GM21367 (cell line): ENCODE data around the gene SPACA7.

ENCODE experiments used
- ATAC-seq: cut with Tn5 transposase; IDR thresholded peaks from one replicate; pipeline ENCODE4 v1.9.1; 2021; ENCODE audit not compliant: unreplicated experiment

The SPACA7 gene

DNA sequence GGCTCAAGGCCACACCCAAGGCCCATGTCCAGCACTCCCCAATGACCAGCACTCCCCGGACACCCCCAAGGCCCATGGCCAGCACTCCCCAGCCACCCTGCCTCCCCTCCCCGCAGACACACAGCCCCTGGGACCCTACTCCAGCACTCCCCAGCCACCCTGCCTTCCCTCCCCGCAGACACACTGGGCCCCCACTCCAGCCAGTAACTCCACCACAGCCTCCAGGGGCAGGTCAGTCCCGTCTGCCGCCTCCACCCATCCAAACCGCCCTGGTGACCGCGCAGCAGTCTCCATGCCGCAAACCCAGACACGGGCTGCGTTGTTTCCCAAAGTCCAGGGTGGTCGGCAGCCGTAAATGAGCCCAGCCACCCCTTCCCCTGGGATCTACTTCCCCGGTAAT is 70.7 kb downstream of the SPACA7 start:
- ATAC-seq: no peak

DNA sequence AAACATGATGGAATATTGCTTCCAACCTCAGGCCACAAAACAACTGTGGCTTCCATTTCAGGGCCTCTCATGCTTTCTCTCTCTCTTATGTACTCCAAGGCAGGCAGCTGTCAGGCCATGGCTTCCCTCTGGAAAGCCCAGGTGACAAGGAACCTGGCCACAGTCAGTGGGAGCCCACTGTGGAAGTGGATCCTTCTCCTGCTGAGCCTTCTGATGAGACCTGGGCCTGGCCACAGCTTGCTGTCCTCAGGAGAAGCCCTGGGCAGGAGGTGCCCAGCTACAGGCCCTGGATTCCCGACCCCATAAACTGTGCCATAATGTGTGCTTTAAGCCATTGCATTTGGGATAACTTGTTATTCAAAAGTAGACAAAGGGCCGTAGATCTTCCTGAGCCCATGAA is 71.2 kb downstream of the SPACA7 start:
- ATAC-seq: no peak

DNA sequence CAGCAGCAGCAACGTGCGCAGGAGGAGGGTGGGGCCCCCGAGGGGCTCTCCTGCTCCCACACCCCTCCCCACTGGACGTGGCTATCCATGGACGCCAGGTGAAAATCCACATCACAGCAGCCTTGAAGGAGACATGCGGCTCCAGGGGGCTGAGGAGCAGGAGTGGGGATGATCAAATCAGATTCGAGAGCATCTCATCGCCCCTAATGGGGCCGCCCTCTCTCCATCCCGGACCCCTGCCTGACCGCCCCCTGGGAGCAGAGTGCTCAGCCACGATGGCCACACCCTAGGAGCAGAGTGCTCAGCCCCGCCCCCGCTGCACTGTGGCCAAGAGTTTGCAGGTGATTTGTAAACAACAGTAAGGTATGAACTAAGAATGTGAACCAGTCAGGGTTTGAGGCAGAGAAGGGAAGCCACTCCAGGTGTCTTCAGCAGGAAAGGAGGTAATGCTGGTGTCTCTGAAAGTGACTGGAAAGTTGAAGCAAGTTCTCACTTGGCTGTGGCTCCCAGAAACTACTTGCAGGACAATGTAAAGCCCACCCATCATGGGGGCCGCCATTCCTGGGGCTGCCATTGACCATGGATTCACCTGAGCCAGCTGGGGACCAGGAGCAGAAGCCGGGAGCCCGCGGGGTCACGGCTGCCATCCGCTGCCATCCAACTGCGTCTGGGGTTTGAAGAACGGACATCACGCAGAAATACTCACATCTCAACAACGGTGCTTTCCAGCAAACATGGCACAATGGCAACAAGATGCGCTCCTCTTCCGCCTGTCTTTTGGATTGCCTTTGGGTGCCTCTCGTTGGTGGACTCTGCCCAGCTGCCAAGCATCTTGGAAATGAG is 71.8 kb downstream of the SPACA7 start:
- no peak for ATAC-seq

DNA sequence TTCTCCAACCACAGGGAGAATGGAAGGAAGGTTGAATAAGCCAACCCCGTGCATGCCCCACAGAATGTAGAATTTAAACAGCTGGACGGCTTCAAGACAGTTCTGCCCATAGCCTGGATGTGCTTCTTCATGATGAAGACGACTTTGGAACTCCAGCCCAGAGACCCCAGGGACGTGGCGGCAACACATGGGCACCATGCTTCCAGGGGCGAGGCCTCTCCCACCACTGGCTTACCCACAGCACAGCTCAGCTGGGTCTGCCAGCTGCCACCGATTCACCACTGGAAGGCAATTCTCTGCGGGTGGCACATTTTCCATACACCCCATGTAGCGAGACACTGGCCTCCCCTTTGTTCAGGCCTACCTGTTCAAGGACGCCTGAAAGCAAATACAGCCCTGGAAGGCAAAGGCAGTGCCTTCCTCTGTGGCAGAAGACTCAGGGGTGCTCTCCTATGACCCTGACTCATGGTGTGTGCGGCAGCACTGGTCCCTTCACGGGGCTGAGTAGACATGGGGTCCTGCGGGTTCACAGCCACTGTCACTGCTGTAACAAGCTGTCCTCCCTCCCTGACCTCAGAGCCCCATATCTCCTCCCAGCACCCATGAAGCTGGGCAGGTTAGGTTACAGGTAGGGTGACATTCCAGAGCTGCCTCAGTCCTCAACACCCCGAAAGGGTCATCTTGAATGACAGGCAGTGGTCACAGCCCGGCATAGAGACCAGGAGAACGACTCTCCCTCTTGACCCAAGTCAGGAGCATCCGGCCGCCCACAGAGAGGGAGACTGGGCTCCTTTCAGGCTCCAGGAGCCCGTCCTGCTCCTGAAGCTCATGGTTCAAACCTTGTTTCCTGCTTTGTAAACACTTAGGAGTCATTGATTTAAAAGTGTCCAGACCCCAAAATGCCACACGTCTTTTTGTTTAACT is 72.7 kb downstream of the SPACA7 start:
- no peak for ATAC-seq

DNA sequence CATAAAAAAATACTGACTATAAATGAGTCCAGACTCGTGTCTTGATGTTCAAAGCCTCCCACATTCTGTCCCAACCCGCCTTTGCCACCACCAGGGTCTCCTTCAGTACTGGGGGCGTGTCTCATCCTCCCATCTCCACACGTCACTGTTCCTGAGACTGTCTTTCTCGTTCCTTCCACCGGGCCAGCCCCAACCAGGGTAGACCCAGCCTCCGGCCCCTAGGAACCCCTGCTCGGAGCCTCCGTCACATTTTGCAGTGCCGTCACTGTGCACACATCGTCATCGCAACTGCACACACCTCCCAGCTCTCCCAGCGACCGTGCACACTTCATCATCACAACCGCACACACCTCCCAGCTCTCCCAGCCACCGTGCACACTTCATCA is 73.4 kb downstream of the SPACA7 start:
- no peak for ATAC-seq

DNA sequence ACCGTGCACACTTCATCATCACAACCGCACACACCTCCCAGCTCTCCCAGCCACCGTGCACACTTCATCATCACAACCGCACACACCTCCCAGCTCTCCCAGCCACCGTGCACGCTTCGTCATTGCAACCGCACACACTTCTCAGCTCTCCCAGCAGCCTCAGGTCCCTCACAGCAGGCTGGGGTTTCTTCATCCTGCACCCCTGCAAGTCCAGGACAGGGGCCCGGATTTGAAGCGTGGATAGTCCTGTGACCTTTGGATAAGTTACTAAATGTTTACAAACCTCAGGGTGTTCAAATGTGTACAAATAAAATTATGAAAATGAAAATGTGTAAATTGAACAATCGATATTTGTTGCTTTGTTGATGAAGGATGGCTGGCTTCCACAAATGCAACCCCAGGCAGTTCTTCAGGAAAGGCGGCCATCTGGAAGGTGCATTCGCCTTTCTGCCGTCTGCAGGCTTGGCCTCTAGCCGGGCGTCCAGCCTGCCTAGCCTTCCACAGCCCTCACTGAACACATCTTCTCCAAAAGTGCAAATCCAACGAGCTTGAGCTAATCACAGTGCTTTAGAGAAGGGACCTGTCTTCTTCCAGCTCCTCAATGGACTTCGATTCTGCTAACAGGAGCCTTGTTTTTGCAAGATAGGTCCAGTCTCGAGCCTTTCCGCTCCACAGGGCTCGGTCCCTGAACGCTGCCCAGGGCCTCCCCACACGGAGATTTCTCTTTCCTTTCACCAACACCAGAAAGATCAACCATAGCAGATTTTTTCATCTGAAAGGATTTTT is 74.2 kb downstream of the SPACA7 start:
- no peak for ATAC-seq

DNA sequence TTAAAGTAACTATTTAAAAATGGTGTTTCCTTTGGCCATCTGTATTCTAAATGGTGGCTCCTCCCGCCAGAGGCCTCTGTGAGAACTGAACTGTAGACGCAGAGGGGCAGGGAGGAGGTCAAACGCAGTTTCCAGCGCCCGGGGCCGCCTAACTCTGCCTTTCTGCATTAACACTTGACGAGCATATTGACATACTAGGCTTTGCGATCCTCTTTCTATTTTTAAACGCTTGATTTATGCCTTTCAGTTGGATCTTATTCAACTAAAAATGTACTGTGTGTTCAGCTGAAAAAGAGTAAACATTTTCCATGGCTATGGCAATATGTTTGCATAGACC is 74.7 kb downstream of the SPACA7 start:
- no peak for ATAC-seq

DNA sequence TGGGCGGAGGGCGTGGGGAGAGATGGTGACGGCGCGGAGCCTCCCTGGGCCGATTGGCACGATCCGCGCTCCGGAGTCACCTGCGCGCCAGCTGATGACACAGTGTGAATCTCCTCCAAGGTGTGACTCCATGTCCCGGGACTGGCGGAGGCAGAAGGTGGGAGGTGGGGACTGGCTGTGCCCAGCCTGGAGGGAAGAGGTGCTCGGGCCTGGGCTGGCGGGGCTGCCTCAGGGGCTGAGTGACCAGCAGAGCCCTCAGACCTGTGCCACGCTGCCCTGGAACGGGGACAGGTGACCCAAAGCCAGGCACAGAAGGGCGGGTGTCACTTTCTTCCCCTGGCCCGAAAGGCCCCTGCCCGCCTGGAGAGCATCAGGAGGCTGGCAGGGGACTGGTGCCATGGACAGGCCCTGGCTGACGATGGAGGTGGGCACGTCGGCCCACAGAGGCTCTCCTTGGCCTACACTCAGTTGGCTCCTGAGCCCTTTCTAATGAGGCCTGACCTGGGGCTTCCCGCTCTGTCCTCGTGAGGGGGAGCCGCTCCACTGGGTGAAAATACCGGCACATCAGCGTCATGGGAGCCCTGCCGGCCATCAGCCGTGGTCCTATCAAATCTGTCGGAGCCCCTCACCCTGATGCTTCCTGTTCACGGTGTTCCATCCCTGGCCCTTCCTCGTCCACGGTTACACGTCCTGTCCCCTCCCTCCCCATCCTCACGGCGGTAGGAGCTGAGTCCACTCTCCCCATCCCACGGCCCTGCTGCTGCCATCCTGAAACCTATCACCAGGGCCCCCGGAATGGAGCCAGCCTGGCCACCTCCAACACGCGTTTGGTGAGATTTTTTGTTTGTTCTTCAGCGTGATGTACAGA is 75.6 kb downstream of the SPACA7 start:
- no peak for ATAC-seq

DNA sequence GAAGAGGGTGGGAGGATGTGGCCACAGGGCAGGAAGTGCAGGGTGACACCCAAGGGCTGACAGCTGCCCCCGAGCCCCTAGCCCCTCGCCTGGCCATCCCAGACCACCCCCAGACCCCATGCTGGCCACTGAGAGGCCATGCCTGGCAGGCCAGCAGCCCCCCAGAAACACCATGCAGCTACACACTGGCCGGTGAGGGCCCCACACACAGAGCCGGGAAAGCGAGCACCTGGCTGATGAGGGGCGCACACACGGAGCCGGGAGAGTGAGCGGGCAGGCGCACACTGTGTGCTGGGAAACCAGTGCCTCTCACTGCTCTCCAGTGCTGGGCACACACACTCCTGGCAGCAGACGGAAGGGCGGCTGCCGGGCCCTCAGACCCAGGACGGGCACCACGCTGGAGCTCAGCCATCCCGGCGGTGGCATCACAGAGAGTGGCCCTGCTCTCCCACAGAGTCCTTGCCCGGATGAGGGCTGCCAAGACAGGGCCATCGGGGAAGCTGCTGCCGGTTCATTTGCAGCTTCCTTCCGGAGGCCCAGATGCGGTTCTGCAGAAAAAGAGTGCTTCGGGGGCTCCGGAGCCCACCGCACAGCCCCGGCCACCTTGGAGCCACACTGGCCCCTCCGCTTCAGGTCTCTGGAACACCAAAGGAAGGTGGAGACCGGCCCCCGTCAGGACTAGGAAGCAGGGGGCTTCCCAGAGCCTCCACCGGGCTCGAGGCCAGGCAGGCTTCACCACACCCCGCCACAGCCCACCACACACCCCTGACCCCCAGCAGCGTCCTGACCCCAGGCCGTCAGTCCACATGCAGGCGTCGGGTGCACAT is 76.4 kb downstream of the SPACA7 start:
- ATAC-seq: no peak

DNA sequence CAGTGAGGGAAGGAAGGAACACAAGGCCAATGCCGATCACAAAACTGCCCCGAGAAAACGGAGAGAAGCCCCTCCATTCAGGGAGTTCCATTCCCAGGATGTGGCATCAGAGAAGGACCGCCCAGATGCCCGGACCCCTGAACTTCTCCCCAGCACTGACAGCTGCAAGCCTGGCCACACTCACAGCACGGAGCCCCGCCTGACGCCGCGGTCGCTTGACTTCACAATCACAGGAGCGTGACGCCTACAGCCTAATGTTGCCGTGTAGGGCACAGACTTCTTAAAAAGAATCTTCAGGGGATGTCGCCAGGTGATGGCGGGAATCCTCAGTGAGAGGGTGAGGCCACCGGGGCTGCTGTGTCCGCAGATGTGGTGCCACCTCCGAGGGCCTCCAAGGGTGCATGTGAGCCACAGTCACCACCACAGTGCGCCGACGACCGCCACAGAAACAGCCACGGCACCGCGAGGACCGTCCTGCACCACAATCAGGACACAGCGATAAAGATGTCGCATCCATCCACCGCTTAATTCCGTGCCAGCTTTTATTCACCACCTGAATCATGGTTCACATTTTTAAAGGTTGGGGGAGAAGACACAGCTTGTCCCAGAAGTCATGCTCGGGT is 77.2 kb downstream of the SPACA7 start:
- ATAC-seq: no peak

DNA sequence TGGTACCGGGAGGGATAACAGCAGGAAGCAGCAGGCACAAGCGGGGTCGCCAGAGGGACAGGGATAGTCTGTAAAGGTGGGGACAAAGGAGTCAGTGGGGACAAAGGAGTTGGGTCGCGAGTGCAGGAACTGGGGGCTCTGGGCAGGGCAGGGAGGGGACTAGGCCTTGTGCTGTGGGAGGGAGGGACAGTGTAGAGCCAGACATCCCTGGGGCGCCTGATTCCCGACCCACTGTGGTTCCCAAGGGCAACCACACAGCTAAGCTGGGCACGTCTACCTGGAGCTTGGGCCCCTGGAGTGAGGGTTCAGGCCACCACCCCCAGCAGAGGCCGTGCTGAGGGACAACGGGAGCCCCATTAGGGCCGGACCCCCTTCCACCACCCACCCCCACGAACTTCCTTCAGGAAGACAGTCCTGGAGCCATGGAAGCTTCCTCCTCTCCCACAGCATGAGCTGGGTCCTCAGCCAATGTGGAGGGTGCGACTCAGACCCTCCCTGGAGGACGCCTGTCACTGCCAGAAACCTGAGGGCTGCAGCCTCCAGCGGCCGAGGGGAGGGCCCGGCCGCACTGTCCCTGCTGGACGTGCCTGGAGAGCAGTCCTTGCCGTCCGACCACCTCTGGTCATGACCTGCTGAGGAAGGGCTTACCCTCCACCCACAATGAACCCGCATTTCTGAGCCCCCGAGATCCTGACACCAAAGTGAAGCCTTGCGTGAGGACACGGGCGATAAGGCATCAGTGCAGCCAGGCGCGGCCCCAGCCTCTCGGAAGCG is 77.9 kb downstream of the SPACA7 start:
- no peak for ATAC-seq

DNA sequence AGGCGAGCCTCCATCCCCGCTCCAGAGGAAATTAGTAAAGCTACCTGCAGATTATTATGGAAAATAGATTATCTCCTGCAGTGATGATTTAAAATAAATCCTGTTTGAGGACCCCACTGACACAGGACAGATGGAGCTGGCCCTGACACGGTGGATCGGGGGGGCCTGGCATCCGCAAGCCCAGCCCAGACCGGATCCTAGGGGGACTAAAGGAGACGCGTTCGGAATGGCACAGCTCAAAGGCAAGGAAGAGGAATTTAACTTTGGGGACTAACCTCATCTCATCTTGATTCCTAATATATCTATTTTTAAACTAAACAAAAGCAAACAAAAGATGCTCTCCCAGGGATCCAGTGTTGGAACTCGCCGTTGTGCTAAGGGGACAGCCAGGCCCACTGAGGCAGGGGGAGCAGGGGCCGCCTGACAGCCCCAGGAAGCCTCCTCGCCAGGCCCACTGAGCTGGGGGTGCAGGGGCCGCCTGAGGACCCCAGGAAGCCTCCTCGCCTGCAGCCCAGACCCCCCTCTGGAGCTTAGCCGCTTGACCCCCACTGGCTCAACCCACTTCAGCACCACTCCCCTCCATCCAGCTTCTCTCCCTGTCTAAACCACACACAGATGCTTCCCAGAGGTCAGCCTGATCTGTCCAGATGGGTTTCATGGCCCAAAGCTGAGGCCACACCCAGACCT is 78.6 kb downstream of the SPACA7 start:
- ATAC-seq: no peak

DNA sequence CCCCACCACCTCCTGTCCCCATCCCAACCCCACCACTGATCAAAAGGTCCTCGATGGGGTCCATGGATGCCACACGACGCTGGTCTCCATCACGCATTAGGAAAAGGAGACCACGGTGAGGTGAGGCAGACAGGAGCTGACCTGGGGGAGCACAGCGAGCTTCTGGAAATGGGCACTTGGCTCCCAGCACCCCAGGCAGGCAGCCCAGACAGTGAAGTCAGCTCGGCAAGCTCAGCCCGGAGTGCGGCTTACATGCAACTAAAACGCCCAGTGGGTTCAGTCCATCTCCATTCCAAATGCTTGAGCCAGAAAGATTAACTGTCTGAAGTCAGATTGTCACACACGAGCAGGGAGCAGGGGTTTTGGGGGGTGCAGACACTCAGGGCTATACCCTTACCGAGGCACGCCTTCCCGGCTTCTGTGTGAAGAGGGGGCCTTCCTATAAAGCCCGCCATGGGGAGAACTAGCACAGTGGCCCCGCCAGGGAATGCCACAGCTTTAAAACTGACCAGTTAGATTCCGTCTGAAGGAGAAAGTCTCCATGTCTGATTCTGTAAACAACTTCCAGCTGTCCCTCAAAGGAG is 79.4 kb downstream of the SPACA7 start:
- ATAC-seq: no peak

DNA sequence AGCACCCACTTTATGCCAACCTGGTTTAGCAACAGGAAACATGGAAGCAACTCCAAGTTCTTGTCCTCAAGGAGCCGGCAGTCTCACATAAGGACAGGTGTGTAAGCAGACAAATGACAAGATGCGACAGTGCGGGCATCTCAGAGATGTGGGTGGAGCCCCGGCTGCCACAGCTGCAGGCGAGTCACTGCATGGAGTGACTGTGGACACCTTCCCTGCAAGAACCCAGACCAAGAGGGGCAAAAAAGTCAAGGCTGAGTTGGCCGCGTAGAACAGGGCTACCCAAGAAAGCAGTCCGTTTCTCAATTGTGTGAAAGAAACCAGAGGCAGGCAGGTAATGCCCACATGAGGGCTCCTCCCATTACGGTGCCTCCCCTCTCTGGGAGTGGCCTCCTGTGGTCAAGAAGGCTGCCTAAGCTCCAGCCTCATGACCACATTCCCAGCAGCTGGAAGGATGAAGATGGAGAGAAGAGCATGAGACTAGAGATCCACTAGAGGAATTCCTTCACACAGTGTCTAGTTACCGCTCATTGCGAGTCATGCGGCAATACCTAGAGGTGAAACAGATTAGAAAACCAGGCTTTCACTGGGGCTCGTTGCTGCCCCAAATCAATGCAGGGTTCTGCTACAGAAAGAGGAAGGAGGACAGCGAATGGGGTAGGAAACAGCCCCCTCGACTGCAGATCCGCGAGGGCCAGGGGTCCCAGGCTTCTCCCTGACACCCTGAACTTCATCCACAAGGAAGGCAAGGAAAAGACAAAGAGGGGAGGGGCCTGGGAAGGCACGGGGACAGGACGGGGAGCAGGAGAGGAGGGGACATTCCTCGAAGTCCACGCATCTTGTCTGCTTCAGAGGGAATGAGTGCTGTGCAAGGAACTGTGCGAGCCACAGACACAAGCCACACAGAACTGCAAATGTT is 80.2 kb downstream of the SPACA7 start:
- no peak for ATAC-seq

DNA sequence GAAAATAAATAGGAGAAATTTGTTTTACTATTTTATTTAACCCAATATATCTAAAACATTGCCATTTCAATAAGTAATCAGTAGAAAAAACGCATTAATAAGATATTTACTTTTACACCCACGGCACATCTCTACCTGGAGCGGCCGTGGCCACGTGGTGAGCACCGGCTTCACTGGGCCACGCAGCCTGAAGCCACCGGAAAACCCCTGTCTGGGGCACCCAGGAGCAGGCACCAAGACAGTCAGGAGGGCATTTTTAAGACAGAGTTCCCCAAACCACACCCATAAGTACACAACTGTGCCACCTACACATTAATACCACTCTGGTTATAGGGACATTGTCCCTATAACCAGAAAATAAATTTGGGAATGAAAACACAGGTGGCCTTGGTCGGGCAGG is 80.9 kb downstream of the SPACA7 start:
- no peak for ATAC-seq

DNA sequence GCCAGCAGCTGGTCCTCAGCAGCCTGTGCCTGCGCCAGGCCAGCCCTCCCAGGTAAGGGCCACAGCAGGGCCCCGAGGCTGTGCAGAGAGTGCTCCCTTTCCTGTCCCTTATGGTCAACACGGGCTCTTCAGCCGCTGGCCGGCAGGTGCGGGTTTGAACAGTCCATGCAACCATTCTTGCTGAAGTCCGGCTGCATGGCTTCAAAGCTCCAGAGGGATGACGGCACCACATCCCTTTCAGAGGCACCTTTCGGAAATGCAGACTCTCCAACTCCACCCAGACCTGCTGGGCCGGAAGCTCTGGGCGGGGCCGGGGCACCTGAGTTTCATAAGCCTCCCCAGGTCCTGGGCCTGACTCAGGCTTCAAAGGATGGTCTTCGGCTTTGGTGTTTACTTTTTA is 81.3 kb downstream of the SPACA7 start:
- no peak for ATAC-seq
